Measurements from ENCODE around the gene LPIN2.
"Not testable (repeated sequence)": the region's sequence is repeated elsewhere in the genome, so short reads cannot be mapped to it uniquely, and the experiment has no call there.

The LPIN2 gene

GRCh38 chr18:3010086-3010485 is 2.9 kb downstream of the LPIN2 start:
- no peak for DNase-seq (ENCODE audit: extremely low read depth in 1 of 2, low read depth in 1 of 2)

GRCh38 chr18:3008541-3008940 is 4.4 kb downstream of the LPIN2 start:
- no peak for DNase-seq (ENCODE audit: extremely low read depth in 1 of 2, low read depth in 1 of 2)

GRCh38 chr18:3007491-3007890 is 5.5 kb downstream of the LPIN2 start:
- no peak for DNase-seq (ENCODE audit: extremely low read depth in 1 of 2, low read depth in 1 of 2)

GRCh38 chr18:3005462-3005861 is 7.5 kb downstream of the LPIN2 start:
- no peak for DNase-seq (ENCODE audit: extremely low read depth in 1 of 2, low read depth in 1 of 2)

- not testable (repeated sequence) for DNase-seq (ENCODE audit: extremely low read depth in 1 of 2, low read depth in 1 of 2)
Observed at GRCh38 chr18:3003766-3004165, 9.2 kb downstream of the LPIN2 start.

GRCh38 chr18:3002732-3003131 is 10.2 kb downstream of the LPIN2 start:
- DNase-seq (ENCODE audit: extremely low read depth in 1 of 2, low read depth in 1 of 2), result no peak

- no peak for DNase-seq (ENCODE audit: extremely low read depth in 1 of 2, low read depth in 1 of 2)
Observed at GRCh38 chr18:2998644-2999043, 14.3 kb downstream of the LPIN2 start.

GRCh38 chr18:2997846-2998564 is 14.9 kb downstream of the LPIN2 start:
- DNase-seq (ENCODE audit: extremely low read depth in 1 of 2, low read depth in 1 of 2), result no peak

- DNase-seq (ENCODE audit: extremely low read depth in 1 of 2, low read depth in 1 of 2), result no peak
Observed at GRCh38 chr18:2997429-2997828, 15.5 kb downstream of the LPIN2 start.

- peak; percentile 54 to 74 for DNase-seq (ENCODE audit: extremely low read depth in 1 of 2, low read depth in 1 of 2)
Observed at GRCh38 chr18:2994603-2995432, 18.1 kb downstream of the LPIN2 start.

GRCh38 chr18:2994020-2994589 is 18.8 kb downstream of the LPIN2 start:
- no peak for DNase-seq (ENCODE audit: extremely low read depth in 1 of 2, low read depth in 1 of 2)

GRCh38 chr18:2992995-2993877 is 19.7 kb downstream of the LPIN2 start:
- no peak for DNase-seq (ENCODE audit: extremely low read depth in 1 of 2, low read depth in 1 of 2)

GRCh38 chr18:2990956-2991640 is 21.8 kb downstream of the LPIN2 start:
- DNase-seq (ENCODE audit: extremely low read depth in 1 of 2, low read depth in 1 of 2), result no peak

GRCh38 chr18:2987876-2988790 is 24.8 kb downstream of the LPIN2 start:
- no peak for DNase-seq (ENCODE audit: extremely low read depth in 1 of 2, low read depth in 1 of 2)

GRCh38 chr18:2986150-2986865 is 26.6 kb downstream of the LPIN2 start:
- no peak for DNase-seq (ENCODE audit: extremely low read depth in 1 of 2, low read depth in 1 of 2)

- no peak for DNase-seq (ENCODE audit: extremely low read depth in 1 of 2, low read depth in 1 of 2)
Observed at GRCh38 chr18:2985628-2986027, 27.3 kb downstream of the LPIN2 start.

GRCh38 chr18:2984703-2985261 is 28.2 kb downstream of the LPIN2 start:
- DNase-seq (ENCODE audit: extremely low read depth in 1 of 2, low read depth in 1 of 2), result no peak

- DNase-seq (ENCODE audit: extremely low read depth in 1 of 2, low read depth in 1 of 2), result no peak
Observed at GRCh38 chr18:2984091-2984490, 28.9 kb downstream of the LPIN2 start.

Data from stimulated activated CD8-positive, alpha-beta memory T cell treated with anti-CD3 and anti-CD28 coated beads, Interleukin-7, amount 100 ng/mL, for 48 hours (primary cell).